Endothelial cell of umbilical vein (primary cell): ENCODE measurements around the gene ATG13.

Source experiments
- EZH2 ChIP-seq: IDR thresholded peaks from 2 replicates; pipeline ENCODE4 v1.6.1; 2012; ENCODE audit warnings: borderline replicate concordance, low read depth, mild to moderate bottlenecking, moderate library complexity, low read length, inconsistent platforms; ENCODE audit not compliant: severe bottlenecking
- FOS ChIP-seq: IDR thresholded peaks from 2 replicates; pipeline ENCODE4 v1.6.1; 2011; ENCODE audit warnings: mild to moderate bottlenecking, low read length, moderate library complexity, borderline replicate concordance; ENCODE audit not compliant: insufficient read depth
- GATA2 ChIP-seq: IDR thresholded peaks from 2 replicates; pipeline ENCODE4 v1.7.0; 2011; ENCODE audit warnings: low read depth, mild to moderate bottlenecking, moderate library complexity, mixed read lengths, low read length; ENCODE audit not compliant: insufficient read length, insufficient read depth
- JUN ChIP-seq: IDR thresholded peaks from 2 replicates; pipeline ENCODE4 v1.6.1; 2011; ENCODE audit warnings: borderline replicate concordance, low read depth; ENCODE audit not compliant: insufficient read length, insufficient read depth
- MAX ChIP-seq: IDR thresholded peaks from 2 replicates; pipeline ENCODE4 v1.6.1; 2011; ENCODE audit not compliant: insufficient read depth, insufficient read length
- MYC ChIP-seq: IDR thresholded peaks from one replicate; pipeline ENCODE4 v1.6.1; 2011; ENCODE audit warnings: mild to moderate bottlenecking, low read depth, low read length
- POLR2A ChIP-seq: IDR thresholded peaks from 2 replicates; pipeline ENCODE4 v1.6.1; 2012; ENCODE audit warnings: low read depth, mild to moderate bottlenecking, control low read depth, low read length
- POLR2AphosphoS5 ChIP-seq: IDR thresholded peaks from 2 replicates; pipeline ENCODE4 v1.6.1; 2012; ENCODE audit warnings: low read depth, mild to moderate bottlenecking, control low read depth, low read length, moderate library complexity; ENCODE audit not compliant: insufficient read depth
- TF ChIP-seq, protein P1 (sequence below), 2 donors: IDR thresholded peaks; 1 replicate in 1 of 2; 2 replicates in 1 of 2; pipeline ENCODE4 v1.5.1; 2011; ENCODE audit warnings: low read length in 2 of 2, mild to moderate bottlenecking in 2 of 2, moderate library complexity in 2 of 2, control low read depth in 1 of 2, inconsistent platforms in 1 of 2, low read depth in 1 of 2; ENCODE audit not compliant: insufficient read depth in 1 of 2; ENCODE audit errors: extremely low read depth in 1 of 2

- TF ChIP-seq, protein P1, sequence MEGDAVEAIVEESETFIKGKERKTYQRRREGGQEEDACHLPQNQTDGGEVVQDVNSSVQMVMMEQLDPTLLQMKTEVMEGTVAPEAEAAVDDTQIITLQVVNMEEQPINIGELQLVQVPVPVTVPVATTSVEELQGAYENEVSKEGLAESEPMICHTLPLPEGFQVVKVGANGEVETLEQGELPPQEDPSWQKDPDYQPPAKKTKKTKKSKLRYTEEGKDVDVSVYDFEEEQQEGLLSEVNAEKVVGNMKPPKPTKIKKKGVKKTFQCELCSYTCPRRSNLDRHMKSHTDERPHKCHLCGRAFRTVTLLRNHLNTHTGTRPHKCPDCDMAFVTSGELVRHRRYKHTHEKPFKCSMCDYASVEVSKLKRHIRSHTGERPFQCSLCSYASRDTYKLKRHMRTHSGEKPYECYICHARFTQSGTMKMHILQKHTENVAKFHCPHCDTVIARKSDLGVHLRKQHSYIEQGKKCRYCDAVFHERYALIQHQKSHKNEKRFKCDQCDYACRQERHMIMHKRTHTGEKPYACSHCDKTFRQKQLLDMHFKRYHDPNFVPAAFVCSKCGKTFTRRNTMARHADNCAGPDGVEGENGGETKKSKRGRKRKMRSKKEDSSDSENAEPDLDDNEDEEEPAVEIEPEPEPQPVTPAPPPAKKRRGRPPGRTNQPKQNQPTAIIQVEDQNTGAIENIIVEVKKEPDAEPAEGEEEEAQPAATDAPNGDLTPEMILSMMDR (IDR thresholded peaks at IDR 0.05; ENCODE audit: extremely low read depth in 1 of 2, insufficient read depth in 1 of 2, low read depth in 1 of 2, low read length in 2 of 2) = no peak
- no peak for TF ChIP-seq MYC
- no peak for TF ChIP-seq EZH2
- no peak for TF ChIP-seq POLR2A
- no peak for TF ChIP-seq POLR2AphosphoS5
- no peak for TF ChIP-seq FOS
- no peak for TF ChIP-seq MAX
- no peak for TF ChIP-seq JUN
- TF ChIP-seq GATA2 = no peak
These were observed 95.7 kb downstream of the ATG13 start for GRCh38 chr11:46712874-46713576.
